Pancreas (tissue), 10 donors: ENCODE results near the gene PSMA6. TPM values are rescaled to one million over a fixed set of nuclear protein-coding genes. Genes with fewer than 3 reads are reported as not detected.

Source experiments
- ATAC-seq, 4 donors: fragments of 200-7000 bp; cut with Tn5 transposase; one replicate each; pipeline versions ENCODE4 v1.8.0 to v1.9.1; 2020; ENCODE audit warnings: mild to moderate bottlenecking in 4 of 4, moderate library complexity in 4 of 4
- DNase-seq, 6 donors: peaks; one replicate each; pipeline ENCODE4 v3.0.0-alpha.2; 2020
- FAIRE-seq: peaks from 2 replicates; lab custom pipeline; 2012; peaks lifted over from hg19 to GRCh38; lab: Jason Lieb, UNC
- H3K27ac ChIP-seq, 4 donors: fragments of 200-600 bp; sonication (generic); 1 replicate in 3 of 4; 2 replicates in 1 of 4; pipeline versions ENCODE4 v1.5.0 to v1.8.0; 2020
- H3K27me3 ChIP-seq, 4 donors: fragments of 200-600 bp; one replicate each; pipeline ENCODE4 v1.8.0; 2021
- H3K36me3 ChIP-seq, 3 donors: fragments of 200-600 bp; sonication (generic) in 1 of 3; one replicate each; pipeline versions ENCODE4 v1.5.0 to v1.8.0; 2020 to 2021
- H3K4me1 ChIP-seq, 3 donors: fragments of 200-600 bp; one replicate each; pipeline ENCODE4 v1.8.0; 2021
- H3K4me3 ChIP-seq, 4 donors: fragments of 200-600 bp; sonication (generic) in 2 of 4; one replicate each; pipeline versions ENCODE4 v1.5.0 to v1.8.0; 2020 to 2021
- H3K9me3 ChIP-seq, 4 donors: fragments of 200-600 bp; one replicate each; pipeline ENCODE4 v1.8.0; 2021
- WGBS, 2 donors: extraction: QIAGEN DNeasy Blood & Tissue Kit; methylation state at CpG; one replicate each; pipeline ENCODE4 v1.1.7; 2013; 5-methylcytosine and 5-hydroxymethylcytosine counted together
- intact Hi-C, 3 donors: fragments of 100-400 bp; cut with DNase I; formaldehyde crosslinking; loops; one replicate each; pipeline versions ENCODE4 v1.11.1 to v1.14.2; 2022
- polyA plus RNA-seq, 2 donors: library from polyadenylated mRNA; stranded (reverse); fragments of 200-250 nt; gene quantifications; one replicate each; pipeline ENCODE4 v1.2.3, GENCODE V29; 2013
- total RNA-seq, 6 donors: library from RNA; stranded (reverse); fragmentation: NEBNext Ultra II Directional in 4 of 6; extraction: Animal tissue kit (Norgen Biotek cat#: 25700) in 4 of 6; gene quantifications; one replicate each; pipeline versions ENCODE4 v1.2.1 to v1.2.4, GENCODE V29; 2021 to 2023
- TF ChIP-seq, protein P1 (sequence below), 4 donors: fragments of 200-600 bp; sonication (generic) in 3 of 4; IDR thresholded peaks; one replicate each; pipeline versions ENCODE4 v1.5.0 to v1.8.0; 2021; ENCODE audit warnings: antibody characterized with exemption in 4 of 4
- donor health status: healthy with polysubstance abuse.
- donor health status: DM: no; HTN: no; CAD: no; lungs with moderate emphysema.
- donor health status: DM: no; HTN: no; CAD: no.
- donor health status: control.
- donor health status: control.
- donor health status: Bipolar disorder and iron deficiency.
- donor health status: DM: yes; HTN: yes; CAD: no.
- donor health status: DM: no; HTN: no; CAD: no.
- donor health status: DM: no; HTN: no; CAD: no.
- donor health status: DM: yes; HTN: yes; CAD: no.

Gene PSMA6
- total and polyA plus RNA-seq, 8 donors: 41.2 to 83.3 (median 58.4) TPM

DNA sequence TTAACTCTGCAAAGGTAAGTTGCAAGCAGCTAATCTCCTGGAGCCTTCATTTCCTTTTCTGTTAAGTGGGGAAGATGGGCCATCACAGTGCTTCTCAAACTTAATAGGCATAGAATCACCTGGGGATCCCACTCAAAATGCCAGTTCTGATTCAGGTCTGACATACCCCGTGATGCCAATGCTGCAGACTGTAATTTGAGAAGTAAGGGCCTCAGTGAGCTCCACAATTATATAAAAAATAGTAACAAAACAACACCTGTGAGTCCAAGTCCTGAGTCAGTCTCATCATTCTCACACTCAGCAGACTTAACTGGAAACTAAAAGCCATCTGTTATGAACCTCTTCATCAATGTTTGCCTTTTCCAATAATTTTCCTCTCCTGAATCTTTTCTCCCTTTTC, 10.8 kb upstream of the PSMA6 start:
- FAIRE-seq: no peak
- intact Hi-C loops: no loop called here
- H3K36me3 ChIP-seq: no peaks in the 10 kb centered on the region
- 98 to 100% methylated on average over 1 of the region's 1 CpG for WGBS, 2 donors
- no peak for ATAC-seq
- TF ChIP-seq, protein P1, sequence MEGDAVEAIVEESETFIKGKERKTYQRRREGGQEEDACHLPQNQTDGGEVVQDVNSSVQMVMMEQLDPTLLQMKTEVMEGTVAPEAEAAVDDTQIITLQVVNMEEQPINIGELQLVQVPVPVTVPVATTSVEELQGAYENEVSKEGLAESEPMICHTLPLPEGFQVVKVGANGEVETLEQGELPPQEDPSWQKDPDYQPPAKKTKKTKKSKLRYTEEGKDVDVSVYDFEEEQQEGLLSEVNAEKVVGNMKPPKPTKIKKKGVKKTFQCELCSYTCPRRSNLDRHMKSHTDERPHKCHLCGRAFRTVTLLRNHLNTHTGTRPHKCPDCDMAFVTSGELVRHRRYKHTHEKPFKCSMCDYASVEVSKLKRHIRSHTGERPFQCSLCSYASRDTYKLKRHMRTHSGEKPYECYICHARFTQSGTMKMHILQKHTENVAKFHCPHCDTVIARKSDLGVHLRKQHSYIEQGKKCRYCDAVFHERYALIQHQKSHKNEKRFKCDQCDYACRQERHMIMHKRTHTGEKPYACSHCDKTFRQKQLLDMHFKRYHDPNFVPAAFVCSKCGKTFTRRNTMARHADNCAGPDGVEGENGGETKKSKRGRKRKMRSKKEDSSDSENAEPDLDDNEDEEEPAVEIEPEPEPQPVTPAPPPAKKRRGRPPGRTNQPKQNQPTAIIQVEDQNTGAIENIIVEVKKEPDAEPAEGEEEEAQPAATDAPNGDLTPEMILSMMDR (IDR thresholded peaks at IDR 0.05): no peak
- no peak overlapping the region for H3K4me3 ChIP-seq
- no peak for DNase-seq
- H3K27me3 ChIP-seq: no peaks in the 10 kb centered on the region
- H3K27ac ChIP-seq: no peak overlapping the region
- no peaks in the 10 kb centered on the region for H3K4me1 ChIP-seq
- no peaks in the 10 kb centered on the region for H3K9me3 ChIP-seq

DNA sequence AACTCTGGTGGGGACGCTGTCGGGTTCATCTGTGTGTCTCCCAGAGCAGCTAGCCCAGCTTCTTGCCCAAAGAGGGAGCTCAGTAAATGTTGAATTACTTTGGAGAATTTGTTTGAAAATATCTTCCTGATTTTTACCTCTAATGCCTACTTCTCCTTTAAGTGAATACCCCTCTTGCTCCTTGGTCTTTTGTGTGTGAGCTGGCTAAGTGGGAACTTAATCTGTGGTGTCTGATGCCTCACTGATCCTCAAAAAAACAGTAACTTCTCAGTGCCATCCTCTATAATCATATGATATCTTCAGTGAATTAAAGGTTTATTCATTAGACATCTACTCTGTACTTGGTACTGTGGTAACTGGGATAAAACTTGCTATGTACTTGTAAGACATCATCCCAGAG, 7.7 kb upstream of the PSMA6 start:
- WGBS, 2 donors: 97% methylated on average over 2 of the region's 2 CpGs
- Histone ChIP-seq H3K9me3 (no peaks in the 10 kb centered on the region), H3K4me1 (no peaks in the 10 kb centered on the region), H3K36me3 (no peaks in the 10 kb centered on the region), H3K4me3 (no peak overlapping the region), H3K27me3 (no peaks in the 10 kb centered on the region), H3K27ac (no peak overlapping the region)
- TF ChIP-seq, protein P1 (IDR thresholded peaks at IDR 0.05): no peak
- intact Hi-C loops: no loop called here
- no peak for FAIRE-seq
- no peak for DNase-seq
- no peak for ATAC-seq

DNA sequence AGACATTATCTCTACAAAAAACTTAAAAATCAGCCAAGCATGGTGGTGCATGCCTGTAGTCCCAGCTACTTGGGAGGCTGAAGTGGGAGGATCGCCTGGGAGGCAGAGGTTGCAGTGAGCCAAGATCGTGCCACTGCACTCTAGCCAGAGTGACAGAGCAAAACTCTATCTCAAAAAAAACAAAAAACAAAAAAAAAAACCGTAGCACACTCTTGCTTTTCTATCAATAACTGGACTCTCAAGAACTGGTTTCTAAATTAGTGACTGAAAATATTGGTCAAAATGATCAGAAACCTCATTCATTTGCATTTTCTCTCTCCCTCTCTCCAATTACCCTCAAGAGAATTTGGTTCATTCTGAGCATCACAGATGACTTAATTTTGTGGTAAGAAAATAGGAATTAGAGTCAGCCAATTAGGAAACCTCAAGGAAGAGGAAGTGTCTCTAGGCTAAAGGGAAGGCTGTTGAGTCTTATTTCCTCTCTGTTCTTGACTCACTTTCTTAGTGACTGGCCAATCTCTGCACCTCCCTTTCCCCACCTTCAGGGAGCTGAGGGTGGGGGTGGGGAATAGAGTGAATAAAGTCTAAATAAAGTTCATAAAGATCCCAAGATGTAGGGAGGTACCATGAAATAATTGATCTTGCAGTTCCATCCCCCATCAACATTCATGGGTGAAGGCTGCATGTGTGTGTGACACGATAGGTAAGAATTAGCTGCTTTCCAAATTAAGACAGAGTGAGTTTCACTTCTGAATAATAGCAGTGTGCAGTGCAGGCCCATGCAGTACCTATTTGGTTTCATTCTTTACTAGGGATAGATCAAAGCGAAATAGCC, 6.8 kb upstream of the PSMA6 start:
- Histone ChIP-seq H3K27me3 (no peaks in the 10 kb centered on the region), H3K36me3 (no peaks in the 10 kb centered on the region), H3K4me1 (no peaks in the 10 kb centered on the region), H3K4me3 (no peak overlapping the region), H3K27ac (peak overlapping the region in 1 of 4 donors; percentile 12), H3K9me3 (no peaks in the 10 kb centered on the region)
- FAIRE-seq (no peak), ATAC-seq (peak in 2 of 4 donors; percentile 54 to 68), DNase-seq (no peak)
- TF ChIP-seq, protein P1 (IDR thresholded peaks at IDR 0.05): no peak
- intact Hi-C loops: no loop called here
- 86 to 88% methylated on average over 5 of the region's 5 CpGs for WGBS, 2 donors

DNA sequence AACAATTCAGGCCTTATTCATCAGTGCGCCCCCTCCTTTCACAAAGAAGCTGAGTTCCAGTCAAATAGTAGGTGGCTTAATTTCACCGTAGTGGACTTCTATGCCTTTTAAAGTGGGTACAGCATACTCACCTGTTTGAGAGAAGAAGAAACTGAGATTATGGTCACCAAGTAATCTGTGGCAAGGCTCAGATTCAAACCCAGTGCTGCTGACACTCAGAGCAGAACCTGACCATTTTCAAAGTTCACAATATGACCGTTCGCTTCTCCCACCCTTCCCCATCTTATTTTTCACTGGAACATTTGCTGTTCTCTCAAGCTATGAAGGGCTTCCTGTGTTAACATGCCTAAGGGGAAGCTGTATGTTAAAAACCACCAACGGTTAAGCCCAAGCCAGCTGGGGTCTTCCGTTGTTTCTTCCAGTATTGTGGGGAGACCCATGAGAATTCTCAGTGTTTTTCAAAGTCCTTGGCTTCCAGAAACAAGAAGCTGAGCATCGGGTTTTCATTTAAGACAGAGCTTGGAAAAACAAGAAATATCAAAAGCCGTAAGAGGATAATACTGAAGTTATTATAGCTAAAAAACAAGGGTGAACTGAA, 6.1 kb upstream of the PSMA6 start:
- Histone ChIP-seq H3K27ac (no peak overlapping the region), H3K9me3 (no peaks in the 10 kb centered on the region), H3K36me3 (no peaks in the 10 kb centered on the region), H3K27me3 (no peaks in the 10 kb centered on the region), H3K4me1 (peaks cover 0 to 3% (median 0%) of the 10 kb centered on the region in 3 donors), H3K4me3 (no peak overlapping the region)
- FAIRE-seq (no peak), ATAC-seq (no peak), DNase-seq (no peak)
- TF ChIP-seq, protein P1 (IDR thresholded peaks at IDR 0.05): no peak
- intact Hi-C loops: no loop called here
- whole genome bisulfite sequencing, 2 donors: 86 to 91% methylated on average over 8 of the region's 8 CpGs

DNA sequence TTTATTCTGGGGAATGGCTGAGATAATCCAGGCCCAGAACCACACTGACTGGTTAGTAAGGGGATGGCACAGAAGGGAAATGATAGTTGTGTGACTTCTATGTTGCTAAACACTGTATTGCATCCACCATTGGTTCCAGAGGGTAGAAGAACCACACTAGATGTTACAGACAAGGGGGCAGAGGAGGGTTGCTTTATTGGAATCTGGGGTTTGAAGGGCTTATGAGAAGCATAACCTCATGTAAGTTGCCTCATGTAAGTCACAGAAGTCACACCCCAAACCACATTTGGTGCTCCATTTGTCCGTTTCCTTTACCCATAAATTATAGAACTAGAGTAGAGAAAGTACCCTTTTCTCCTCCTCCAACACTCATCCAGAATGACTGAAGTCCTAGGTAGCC, 5.5 kb upstream of the PSMA6 start:
- DNase-seq (no peak), ATAC-seq (no peak), FAIRE-seq (no peak)
- intact Hi-C loops: no loop called here
- Histone ChIP-seq H3K4me1 (peaks cover 0 to 3% (median 0%) of the 10 kb centered on the region in 3 donors), H3K27ac (no peak overlapping the region), H3K27me3 (no peaks in the 10 kb centered on the region), H3K9me3 (no peaks in the 10 kb centered on the region), H3K4me3 (no peak overlapping the region), H3K36me3 (no peaks in the 10 kb centered on the region)
- WGBS, 2 donors: 81 to 93% methylated on average over 1 of the region's 1 CpG
- TF ChIP-seq, protein P1 (IDR thresholded peaks at IDR 0.05): no peak
